Measurements from ENCODE around the gene LNP1.
A peak's percentile ranks its signal among the peaks of the same experiment; 100 is the strongest.

Gene LNP1

DNA sequence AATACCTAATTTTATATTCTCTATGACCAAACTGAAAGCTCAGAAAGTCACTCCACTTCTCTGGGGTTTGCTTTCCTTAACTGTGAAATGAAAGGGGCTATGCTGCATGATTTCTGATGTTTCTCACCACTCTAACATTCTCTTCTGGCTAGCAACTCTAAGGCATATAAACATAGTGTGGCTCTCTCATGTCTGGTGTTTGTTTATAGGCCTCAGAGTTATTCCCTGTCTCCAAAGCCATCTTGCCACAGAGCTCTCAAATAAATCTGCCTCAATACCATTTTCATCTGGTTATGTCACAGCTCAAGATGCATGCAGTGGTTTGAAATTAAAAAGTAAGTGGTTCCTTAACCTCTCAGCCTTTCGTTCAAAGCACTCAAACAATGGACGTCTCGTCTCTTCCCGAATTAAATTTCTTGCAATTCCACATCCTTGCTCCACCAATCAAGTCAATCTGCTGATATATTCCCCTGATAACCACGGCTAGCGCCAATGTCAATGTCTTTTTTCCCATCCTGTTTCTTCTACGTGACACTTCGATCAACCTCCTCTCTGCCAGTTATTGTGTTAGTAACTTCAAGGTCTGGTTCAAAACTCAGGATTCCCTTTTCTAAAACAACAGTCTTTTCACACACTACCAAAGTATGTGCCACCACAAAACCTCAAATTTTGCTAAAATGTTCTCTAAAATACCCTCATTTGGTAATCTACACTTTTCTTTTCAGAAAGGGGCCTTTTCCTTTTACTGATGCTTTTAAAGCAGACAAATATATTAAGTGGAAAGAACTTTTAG, 16.4 kb upstream of the LNP1 start:
- Histone ChIP-seq H3K9ac (ENCODE audit: low read depth, low read length) (no peak overlapping the region), H3K36me3 (ENCODE audit: insufficient read depth, low read length) (peaks cover 9% of the 10 kb centered on the region), H3K9me3 (ENCODE audit: control insufficient read depth, insufficient read depth, low read length) (no peaks in the 10 kb centered on the region)

DNA sequence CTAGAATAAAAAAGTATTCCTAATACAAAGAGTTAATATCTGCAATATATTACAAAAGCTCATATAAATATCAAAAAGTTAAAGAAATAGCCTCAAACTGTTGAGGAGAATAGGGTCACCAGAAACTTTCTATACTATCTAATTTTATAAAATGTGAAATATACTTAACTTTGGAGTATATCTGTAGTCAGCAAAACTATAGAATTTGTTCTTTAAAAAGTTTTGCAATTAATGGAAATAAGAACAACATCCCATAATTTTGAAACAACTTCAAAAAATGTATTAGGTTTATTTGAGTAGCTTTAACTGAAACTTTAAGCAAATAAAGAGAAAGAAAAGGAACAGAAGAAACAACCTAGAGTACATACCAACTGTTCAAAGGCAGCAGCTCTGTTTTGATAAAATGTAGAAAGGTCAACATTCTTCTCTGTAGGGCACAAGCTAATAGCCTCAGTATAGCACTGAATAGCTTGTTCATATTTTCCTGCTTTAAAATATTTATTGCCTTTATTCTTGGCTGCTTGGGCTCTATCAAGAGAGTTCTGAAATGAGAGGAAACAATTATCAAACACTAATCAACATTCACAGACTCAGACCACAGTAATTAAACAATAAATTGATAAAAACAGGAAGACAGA, 14.8 kb upstream of the LNP1 start:
- H3K9me3 ChIP-seq (ENCODE audit: control insufficient read depth, insufficient read depth, low read length), result no peaks in the 10 kb centered on the region; the same call in 1 of the 2 replicates
- H3K4me1 ChIP-seq (ENCODE audit: insufficient read depth, low read length), result no peaks in the 10 kb centered on the region
- peaks cover 9% of the 10 kb centered on the region for H3K36me3 ChIP-seq (ENCODE audit: insufficient read depth, low read length)
- no peak overlapping the region for H3K9ac ChIP-seq (ENCODE audit: low read depth, low read length)

More for the DNA sequence above, 16.4 kb upstream of the LNP1 start:
- H3K4me1 ChIP-seq (ENCODE audit: insufficient read depth, low read length), result no peaks in the 10 kb centered on the region

DNA sequence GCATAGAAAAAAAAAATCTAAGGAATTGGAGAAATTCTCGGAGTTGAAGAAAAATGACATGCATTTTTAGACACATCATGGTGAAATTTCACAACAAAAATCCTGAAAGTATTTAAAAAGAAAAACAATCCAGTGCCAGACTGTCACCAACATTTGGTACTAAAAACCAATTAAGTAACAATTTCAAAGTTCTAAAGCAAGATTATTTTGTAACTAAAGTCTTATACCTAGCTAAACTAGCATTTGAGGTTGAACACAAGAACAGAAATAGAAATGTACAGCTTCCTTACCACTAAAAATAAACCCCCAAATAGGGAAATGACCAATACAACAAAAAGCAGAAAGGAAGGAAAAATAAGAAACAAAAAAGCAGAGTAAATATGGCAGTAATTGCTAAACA, 12.3 kb upstream of the LNP1 start:
- Histone ChIP-seq H3K9ac (ENCODE audit: low read depth, low read length) (no peak overlapping the region), H3K9me3 (ENCODE audit: control insufficient read depth, insufficient read depth, low read length) (peaks cover 2% of the 10 kb centered on the region; the same call in 1 of the 2 replicates), H3K4me1 (ENCODE audit: insufficient read depth, low read length) (peaks cover 5% of the 10 kb centered on the region; the same call in 1 of the 2 replicates), H3K36me3 (ENCODE audit: insufficient read depth, low read length) (peaks cover 4% of the 10 kb centered on the region)

DNA sequence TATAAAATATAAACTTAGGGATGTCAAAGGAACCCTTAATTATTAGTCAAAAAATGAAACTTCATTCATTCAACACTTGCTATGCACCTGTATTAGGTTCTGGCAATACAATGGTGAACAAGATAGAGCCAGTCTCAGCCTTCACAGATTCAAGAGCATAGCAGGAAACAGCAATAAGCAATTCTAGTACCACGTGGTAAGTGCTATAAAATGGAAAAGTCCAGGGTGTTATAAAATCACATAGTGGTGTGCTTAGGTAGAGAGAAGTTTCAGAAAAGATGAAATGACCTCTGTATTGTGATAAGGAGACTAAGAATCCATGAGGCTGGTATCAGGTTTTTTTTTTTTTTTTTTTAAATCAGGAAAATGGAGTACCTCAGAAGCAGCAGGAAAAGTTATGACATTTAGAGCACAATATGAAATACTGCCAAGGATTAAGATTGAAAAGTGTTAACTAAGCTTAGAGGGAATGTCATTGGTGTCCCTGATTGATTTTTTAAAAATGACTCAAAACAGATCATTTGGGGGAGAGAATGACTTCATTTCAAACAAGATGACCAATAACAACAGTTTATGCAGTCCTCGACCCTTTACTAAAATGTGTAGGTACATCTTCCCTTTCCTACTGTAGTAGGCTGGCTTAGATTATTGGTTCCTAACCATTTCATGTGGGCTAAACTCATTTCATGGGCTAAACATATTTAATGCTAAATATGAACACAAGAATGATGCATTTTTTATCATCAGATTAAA, 5.5 kb upstream of the LNP1 start:
- Histone ChIP-seq H3K9me3 (ENCODE audit: control insufficient read depth, insufficient read depth, low read length) (0 out of 2 replicates have a peak, but pooled peaks cover 2% of the 10 kb centered on the region), H3K4me1 (ENCODE audit: insufficient read depth, low read length) (peaks cover 5% of the 10 kb centered on the region; the same call in 1 of the 2 replicates), H3K9ac (ENCODE audit: low read depth, low read length) (no peak overlapping the region), H3K36me3 (ENCODE audit: insufficient read depth, low read length) (no peaks in the 10 kb centered on the region)

DNA sequence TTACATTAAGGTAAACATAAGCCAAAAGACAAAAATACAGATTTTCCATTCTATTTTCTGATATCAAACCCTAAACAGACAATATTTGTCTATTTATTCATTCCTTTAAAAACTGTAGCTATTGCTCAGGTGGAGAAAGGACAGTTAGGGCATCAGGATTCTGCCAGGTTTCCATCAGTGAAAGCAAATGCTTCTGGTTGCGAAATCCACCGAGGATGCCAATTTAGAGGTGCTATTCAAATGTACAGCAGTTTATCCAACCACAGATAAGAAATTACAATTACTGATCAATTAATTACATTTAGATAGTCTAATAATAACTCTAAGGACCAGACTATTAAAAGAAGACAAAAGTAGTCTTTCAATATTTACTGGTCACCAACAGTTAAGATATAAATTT, 4.4 kb upstream of the LNP1 start:
- Histone ChIP-seq H3K9ac (ENCODE audit: low read depth, low read length) (no peak overlapping the region), H3K9me3 (ENCODE audit: control insufficient read depth, insufficient read depth, low read length) (no peaks in the 10 kb centered on the region), H3K36me3 (ENCODE audit: insufficient read depth, low read length) (no peaks in the 10 kb centered on the region), H3K4me1 (ENCODE audit: insufficient read depth, low read length) (peaks cover 5% of the 10 kb centered on the region; the same call in 1 of the 2 replicates)

DNA sequence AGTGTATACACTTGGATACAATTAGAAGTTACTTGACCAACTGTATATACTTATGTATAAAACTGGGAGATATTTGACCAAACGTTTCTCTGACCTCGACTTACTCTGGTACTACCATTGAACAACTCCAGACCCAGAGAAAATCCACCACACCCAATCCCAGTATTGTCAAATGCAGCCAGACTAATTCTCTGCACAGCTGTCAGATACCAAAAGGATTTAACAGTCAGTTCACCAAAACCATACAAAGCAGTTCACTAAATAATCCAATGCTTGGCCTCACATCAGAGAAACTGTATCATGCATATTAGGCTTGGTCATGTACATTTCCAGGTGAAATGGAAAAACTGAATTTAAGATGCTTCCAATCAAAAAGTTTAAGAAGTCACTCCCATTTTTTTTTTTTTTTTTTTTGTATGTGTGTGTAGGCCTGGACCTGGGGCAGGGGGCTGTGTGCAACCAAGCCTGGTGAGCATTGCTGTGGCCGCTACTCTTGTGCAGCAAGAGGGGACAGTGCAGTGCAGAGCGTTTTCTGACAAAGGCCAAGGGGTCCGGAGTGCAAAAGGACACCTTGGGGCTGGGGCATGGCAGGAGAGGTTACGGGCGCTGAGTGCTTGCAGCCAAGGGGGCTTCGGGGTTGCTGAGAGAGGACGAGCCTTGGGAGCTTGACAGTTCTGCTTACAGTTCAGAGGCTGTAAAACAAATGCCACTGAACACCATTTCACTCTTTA, 1.8 kb upstream of the LNP1 start:
- no peaks in the 10 kb centered on the region for H3K9me3 ChIP-seq (ENCODE audit: control insufficient read depth, insufficient read depth, low read length)
- peaks cover 5% of the 10 kb centered on the region; the same call in 1 of the 2 replicates for H3K4me1 ChIP-seq (ENCODE audit: insufficient read depth, low read length)
- H3K36me3 ChIP-seq (ENCODE audit: insufficient read depth, low read length), result no peaks in the 10 kb centered on the region
- H3K9ac ChIP-seq (ENCODE audit: low read depth, low read length), result peak overlapping the region; percentile 95; the same call in 1 of the 2 replicates

DNA sequence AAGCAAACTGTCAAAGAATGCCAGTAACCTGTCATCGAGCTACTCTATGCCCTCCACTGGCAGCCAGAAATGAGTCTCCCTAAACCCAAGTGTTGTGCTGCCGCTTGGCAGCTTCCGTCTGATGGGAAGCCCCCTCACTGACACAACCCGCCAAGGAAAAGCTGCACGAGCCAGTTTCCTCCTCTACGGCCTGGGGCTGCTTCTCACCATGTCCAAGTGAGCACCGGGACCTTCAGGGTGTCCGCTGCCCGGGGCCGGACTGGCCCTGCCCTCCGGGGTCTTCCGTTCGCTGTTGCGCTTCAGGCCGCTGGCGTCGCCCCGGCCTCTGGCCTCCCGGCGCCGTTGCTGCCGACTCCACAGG, 940 bp upstream of the LNP1 start:
- Histone ChIP-seq H3K9me3 (ENCODE audit: control insufficient read depth, insufficient read depth, low read length) (no peaks in the 10 kb centered on the region), H3K9ac (ENCODE audit: low read depth, low read length) (peak overlapping the region; percentile 95), H3K4me1 (ENCODE audit: insufficient read depth, low read length) (peaks cover 5% of the 10 kb centered on the region; the same call in 1 of the 2 replicates), H3K36me3 (ENCODE audit: insufficient read depth, low read length) (no peaks in the 10 kb centered on the region)

DNA sequence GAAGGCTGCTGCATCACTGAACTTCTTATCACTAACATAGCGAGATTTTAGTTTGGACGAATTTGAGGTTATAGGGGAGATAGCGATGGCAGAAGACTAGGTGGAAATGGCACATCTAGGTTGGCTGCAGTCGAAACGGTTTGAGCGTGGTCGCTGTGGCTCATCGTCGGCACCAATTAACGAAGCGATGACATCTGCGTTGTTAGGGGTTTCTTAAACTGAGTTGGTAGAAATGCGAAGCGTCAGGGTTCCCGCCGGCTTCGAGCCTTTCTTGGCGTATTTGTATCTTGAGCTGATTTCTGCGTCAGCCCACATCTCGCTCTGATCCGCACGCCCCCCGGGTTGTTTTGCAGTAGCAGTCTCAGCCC, 319 bp downstream of the LNP1 start:
- H3K9ac ChIP-seq (ENCODE audit: low read depth, low read length), result peak overlapping the region; percentile 95
- H3K9me3 ChIP-seq (ENCODE audit: control insufficient read depth, insufficient read depth, low read length), result no peaks in the 10 kb centered on the region
- no peaks in the 10 kb centered on the region for H3K36me3 ChIP-seq (ENCODE audit: insufficient read depth, low read length)
- peaks cover 5% of the 10 kb centered on the region; the same call in 1 of the 2 replicates for H3K4me1 ChIP-seq (ENCODE audit: insufficient read depth, low read length)

DNA sequence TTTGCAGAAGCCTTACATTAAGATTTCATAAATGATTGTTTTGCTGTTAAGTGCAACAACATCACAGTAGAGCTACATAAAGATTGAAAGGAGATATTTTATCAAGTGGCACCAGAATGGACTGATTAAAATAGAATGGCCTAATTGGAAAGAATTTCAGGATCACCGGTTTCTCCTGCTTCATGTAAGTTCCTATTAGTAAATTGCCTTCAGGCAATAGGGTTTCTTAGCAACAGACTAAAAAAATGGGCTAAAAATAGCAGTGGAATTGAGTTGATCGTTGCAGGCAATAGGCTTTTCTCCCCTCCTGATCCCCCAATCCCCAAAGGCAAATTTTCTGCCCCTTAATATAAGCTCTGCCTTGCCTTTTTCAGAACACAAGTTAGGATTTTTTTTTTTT, 917 bp downstream of the LNP1 start:
- H3K4me1 ChIP-seq (ENCODE audit: insufficient read depth, low read length), result peaks cover 5% of the 10 kb centered on the region; the same call in 1 of the 2 replicates
- H3K9me3 ChIP-seq (ENCODE audit: control insufficient read depth, insufficient read depth, low read length), result no peaks in the 10 kb centered on the region
- no peaks in the 10 kb centered on the region for H3K36me3 ChIP-seq (ENCODE audit: insufficient read depth, low read length)
- H3K9ac ChIP-seq (ENCODE audit: low read depth, low read length), result peak overlapping the region; percentile 95

DNA sequence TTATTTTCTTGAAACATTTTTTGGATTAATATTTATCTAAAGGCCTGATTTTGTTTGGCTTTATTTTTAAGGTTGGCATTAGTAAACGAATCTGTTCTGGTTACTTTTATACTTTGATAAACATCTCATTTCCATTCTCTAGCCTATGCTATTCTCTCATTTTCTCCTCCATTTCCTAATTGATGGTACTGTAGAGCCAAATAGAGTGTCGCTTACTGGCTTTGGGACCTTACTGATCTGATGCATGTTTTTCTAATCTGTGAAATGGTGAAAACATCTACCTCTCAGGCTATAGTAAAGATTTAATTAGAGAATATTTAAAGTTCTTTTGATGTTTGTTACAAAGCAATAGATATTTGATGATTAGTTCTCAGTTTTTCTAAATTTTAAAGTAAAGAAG, 1.6 kb downstream of the LNP1 start:
- Histone ChIP-seq H3K36me3 (ENCODE audit: insufficient read depth, low read length) (no peaks in the 10 kb centered on the region), H3K9me3 (ENCODE audit: control insufficient read depth, insufficient read depth, low read length) (no peaks in the 10 kb centered on the region), H3K9ac (ENCODE audit: low read depth, low read length) (peak overlapping the region; percentile 95), H3K4me1 (ENCODE audit: insufficient read depth, low read length) (peaks cover 5% of the 10 kb centered on the region; the same call in 1 of the 2 replicates)

DNA sequence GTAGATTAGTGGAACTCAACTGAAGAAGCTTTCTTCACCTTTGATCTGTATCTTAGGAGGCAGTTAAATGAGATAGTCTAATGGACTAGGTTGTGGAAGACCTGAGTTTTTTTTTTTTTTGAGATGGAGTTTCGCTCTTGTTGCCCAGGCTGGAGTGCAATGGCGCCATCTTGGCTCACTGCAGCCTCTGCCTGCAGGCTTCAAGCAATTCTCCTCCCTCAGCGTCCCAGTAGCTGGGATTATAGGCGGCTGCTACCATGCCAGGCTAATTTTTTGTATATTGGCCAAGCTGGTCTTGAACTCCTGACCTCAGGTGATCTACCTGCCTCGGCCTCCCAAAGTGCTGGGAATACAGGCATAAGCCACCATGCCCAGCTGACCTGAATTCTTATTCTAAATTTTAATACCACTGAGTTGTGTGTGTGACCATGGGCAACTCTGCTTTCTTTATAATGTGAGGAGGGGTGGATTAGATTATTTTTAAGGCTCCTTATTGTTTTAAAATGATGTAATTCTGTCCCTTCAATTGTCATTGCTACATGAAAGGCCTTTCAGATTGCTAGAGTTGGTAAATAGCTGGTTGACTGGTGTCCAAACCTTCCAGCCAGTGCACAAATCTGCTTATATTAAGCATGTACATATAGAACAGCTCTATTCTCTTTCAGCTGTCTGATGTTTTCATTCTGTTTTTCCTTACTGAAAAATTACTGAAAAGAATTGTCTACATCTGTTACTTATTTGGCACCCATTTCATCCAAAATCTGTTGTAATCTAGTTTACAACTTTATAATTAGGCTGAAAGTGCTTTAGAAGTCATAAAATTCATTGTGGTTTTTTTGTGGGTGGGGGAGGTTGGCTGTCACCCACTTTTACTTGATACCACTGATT, 2.3 kb downstream of the LNP1 start:
- Histone ChIP-seq H3K36me3 (ENCODE audit: insufficient read depth, low read length) (no peaks in the 10 kb centered on the region), H3K9ac (ENCODE audit: low read depth, low read length) (peak overlapping the region; percentile 95), H3K4me1 (ENCODE audit: insufficient read depth, low read length) (peaks cover 5% of the 10 kb centered on the region; the same call in 1 of the 2 replicates), H3K9me3 (ENCODE audit: control insufficient read depth, insufficient read depth, low read length) (no peaks in the 10 kb centered on the region)

DNA sequence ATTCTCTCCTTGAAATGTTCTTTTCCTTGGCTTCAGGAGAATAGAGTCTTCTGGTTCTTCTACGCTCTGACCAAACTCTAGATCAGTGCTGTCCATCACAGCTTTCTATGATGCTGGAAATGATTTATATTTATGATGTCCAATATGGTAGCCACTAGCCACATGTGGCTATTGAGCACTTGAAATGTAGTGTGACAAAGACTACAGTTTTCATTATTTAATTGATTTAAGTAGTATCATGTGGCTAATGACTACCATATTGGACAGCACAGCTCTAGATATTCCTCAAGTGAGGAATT, 2.9 kb downstream of the LNP1 start:
- H3K9ac ChIP-seq (ENCODE audit: low read depth, low read length), result peak overlapping the region; percentile 95; the same call in 1 of the 2 replicates
- H3K36me3 ChIP-seq (ENCODE audit: insufficient read depth, low read length), result no peaks in the 10 kb centered on the region

DNA sequence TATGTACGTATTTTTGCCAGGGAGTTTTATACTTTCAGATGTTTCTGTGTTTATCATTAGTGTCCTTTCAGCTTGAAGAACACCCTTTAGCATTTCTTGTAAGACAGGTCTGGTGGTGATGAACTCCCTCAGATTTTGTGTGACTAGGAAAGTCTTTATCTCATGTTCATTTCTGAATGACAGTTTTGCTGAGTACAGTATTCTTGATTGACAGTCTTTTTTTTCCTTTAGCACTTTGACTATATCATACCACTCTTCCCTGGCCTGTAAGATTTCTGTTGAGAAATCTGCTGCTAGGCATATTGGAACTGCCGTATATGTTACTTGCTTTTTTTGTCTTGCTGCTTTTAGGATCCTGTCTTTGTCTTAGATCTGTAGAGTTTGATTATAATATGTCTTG, 5.8 kb downstream of the LNP1 start:
- Histone ChIP-seq H3K36me3 (ENCODE audit: insufficient read depth, low read length) (peaks cover 4% of the 10 kb centered on the region; the same call in 1 of the 2 replicates), H3K9ac (ENCODE audit: low read depth, low read length) (no peak overlapping the region), H3K9me3 (ENCODE audit: control insufficient read depth, insufficient read depth, low read length) (peaks cover 2% of the 10 kb centered on the region; the same call in 1 of the 2 replicates), H3K4me1 (ENCODE audit: insufficient read depth, low read length) (peaks cover 5% of the 10 kb centered on the region; the same call in 1 of the 2 replicates)

More for the DNA sequence above, 2.9 kb downstream of the LNP1 start:
- no peaks in the 10 kb centered on the region for H3K9me3 ChIP-seq (ENCODE audit: control insufficient read depth, insufficient read depth, low read length)
- peaks cover 5% of the 10 kb centered on the region; the same call in 1 of the 2 replicates for H3K4me1 ChIP-seq (ENCODE audit: insufficient read depth, low read length)

All from ES-I3 (cell line).